Posterior cingulate gyrus (tissue), 11 donors: ENCODE results near the gene TACO1.

Source experiments
- DNase-seq, 10 donors: peaks; one replicate each; pipeline versions ENCODE4 v3.0.0 to v3.0.0-alpha.2; 2020 to 2021; ENCODE audit warnings: mixed read lengths in 3 of 10
- intact Hi-C: fragments of 100-400 bp; cut with DNase I; formaldehyde crosslinking; loops from one replicate; pipeline ENCODE4 v1.15.1; 2023

TACO1 gene

DNA sequence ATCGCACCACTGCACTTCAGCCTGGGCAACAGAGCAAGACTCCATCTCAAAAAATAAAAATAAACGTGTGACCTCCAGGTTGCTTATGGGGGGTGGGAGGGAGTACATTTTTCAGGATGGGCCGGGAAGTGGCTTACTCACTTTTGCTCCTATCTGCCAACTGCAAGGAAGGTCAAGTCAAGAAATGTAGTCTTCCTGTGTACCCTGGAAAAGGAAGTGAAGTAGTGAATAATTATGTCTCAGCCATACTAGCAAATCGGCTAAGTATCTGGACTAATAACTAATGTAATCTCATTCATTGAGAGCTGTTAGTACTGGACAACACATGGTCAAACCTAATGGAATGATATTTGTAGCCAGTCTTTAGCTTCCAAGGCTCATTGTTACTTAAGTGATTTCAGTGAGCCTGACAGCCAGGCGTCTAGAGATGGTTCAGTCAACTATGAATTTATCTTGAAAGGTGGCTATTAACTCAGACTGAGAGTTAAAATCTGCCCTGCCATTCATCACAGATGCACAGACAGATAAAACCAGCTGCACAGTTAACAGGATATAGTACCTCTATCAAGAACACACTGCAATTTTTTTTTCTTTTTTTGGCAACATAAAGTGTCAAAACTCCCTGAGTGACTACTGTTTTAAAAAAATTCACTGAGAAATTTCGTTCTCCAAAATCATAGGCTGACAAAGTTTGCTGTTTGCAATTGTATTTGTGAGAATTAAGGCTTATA, 3.7 kb upstream of the TACO1 start:
- intact Hi-C loops, result no loop called here
- no peak for DNase-seq

DNA sequence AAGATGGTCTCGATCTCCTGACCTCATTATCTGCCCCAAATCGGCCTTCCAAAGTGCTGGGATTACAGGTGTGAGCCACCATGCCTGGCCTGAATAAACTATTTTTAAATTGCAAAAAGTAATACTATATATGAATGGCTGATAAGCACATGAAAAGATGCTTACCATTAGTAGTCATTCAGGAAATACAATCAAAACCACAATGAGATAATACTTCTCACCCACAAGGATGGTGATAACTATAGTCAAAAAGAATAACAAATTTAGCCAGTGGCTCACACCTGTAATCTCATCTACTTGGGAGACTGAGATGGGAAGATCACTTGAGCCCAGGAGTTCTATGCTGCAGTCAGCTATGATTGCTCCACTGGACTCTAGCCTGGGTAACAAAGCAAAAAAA, 2.4 kb upstream of the TACO1 start:
- intact Hi-C loops, result no loop called here
- no peak for DNase-seq

DNA sequence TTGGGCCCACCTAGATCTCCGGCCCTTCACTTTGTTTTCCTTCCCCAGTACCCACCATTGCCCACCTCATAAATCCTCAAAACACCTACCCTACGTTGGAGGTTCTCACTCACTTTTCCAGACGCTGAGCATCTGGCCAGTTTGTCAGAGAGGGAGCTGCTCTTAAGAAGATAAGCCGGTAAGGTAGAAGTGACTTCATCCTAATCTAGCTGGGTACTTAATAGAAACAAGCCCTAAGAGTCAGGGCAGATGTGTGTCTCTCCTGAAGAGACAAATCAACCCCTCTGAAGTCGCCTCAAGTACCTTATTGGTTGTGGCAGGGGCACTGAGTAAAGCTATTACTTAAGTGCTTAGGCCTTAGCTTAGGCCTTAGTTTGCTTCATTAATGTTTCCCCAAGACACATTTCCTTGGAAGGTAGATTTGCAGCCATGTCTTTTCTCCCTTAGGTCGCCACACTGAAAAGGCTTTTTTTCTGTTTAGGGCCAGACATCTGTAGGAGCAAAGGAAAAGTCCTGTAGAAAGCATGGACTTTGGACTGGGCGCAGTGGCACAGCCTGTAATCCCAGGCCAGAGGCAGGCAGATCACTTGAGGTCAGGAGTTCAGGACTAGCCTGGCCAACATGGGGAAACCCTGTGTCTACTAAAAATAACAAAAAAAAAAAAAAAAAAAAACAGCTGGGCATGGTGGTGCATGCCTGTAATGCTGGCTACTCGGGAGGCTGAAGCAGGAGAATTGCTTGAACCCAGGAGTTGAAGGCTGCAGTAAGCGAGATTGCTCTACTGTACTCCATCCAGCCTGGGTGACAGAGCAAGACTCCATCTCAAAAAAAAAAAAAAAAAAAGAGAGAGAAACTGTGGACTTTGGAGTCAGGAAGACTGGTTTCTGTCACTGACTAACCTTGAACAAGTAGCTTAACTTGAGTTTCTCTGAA, 1.0 kb downstream of the TACO1 start:
- intact Hi-C loops, result no loop called here
- DNase-seq, result no peak

DNA sequence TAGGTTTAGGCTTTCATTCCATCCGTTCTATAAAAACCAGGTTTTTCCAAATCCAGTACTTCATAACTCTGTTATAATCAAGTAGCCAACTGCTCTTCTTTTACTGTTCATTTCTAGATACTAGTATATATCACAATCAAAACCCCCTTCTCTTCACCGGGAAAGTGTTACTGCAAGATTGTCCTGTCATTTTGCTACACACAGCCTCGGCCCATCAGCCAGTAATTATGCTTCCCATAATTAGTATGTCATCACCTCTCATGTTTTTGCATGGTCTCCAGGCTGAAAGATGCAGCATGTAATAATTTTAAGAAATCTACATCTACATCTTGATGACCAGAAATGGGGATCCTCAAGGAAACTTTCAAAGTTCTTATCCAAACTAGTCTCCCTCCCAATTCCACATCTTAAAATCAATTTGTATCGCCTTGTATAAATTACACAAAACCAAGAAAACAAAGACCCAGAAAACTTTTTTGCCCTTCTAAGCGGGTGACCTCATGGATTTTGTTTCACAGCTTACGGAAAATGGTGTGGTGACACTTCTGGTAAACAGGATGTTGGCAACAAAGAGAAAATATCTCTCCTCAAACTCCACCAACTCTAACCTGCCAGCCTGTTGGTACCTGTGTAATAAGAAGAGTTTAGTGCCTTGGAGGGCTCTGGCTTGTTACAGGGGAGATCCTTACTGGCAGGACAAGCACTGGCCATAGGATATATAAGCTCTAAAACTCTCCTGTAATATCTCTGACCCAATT, 9.3 kb downstream of the TACO1 start:
- intact Hi-C loops, result no loop called here
- no peak for DNase-seq

DNA sequence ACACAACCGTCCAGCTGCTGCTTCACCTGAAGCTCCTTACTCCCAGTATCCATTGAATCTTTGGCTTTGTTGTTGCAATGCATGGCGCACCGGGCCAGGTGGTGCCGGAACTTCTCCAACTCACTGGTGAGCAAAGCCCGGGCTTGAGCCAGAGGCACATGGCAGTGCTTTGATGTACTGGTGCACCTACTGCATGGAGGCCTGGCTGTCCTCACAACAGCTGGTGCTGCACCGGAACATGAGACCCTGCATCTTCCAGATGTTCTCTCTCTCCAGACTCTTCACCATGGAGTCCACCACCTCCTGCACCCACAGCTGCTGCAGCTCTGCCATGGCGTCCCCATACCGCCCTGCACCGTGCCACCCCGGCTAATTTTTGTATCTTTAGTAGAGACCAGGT, 10.2 kb downstream of the TACO1 start:
- DNase-seq, result no peak
- intact Hi-C loops, result no loop called here

DNA sequence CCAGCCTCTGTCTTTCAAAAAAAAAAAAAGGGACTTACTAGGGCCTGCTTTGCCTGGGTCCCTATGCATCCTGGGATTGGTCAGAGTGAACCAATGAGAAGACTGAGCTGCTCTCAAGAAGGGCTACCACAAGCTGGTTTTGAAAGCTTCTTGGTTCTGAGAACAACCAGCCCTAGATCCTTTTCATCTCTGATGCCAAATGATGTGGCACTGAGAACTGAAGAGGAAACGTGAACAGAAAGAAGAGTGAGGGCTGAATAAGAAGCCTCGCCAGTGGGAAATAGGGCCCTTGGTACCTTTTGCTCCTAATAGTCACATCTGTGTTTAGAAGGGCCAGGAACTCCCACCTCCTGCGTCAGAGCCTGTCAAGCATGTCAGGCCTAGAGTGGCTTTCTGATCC, 10.7 kb downstream of the TACO1 start:
- intact Hi-C loops, result no loop called here
- DNase-seq, result no peak

DNA sequence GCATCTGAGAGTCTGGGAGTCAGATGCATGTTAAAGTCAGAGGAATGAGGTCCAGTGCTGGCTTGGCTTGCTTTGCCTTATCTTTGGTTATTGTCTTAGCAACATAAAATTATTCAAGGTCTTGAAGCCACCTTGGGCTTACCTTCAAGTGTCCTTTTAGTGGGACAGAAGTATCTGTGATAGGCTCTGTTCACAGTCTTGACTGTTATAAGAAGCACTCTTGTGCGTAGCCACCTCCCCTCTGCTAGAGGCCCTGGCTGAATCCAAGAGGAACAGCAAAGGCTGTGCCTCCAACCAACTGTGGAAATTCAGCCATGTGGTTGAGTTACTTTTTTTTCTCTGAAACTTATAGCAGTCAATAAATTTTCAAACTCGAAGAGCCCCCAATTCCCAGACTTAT, 13.0 kb downstream of the TACO1 start:
- no peak for DNase-seq
- intact Hi-C loops, result no loop called here

DNA sequence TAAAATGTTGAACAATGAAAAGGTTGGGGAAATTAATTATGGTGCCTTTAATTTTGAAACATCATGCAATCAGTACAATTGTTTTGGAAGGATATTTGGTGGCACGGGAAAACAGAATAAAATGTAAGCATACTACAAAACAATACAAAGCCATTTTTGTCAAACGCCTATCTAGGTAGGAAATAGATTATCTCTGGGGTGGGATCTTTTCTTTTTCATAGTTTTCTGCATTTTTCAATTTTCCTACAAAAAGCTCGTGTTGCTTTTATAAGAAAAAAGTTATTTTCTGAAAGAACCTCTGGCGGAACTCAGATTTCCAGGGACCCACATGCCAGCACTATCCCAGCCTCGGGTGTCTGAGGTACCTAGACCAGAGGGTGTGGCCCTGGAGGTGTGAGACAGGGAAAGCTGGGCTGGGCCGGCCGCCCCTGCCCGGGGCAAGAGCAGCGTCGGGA, 20.6 kb downstream of the TACO1 start:
- intact Hi-C loops, result loop anchor here (5.0 to 10.0 kb wide), 4 partner anchors 69 to 221 kb away; partner anchors contain the start of genes CCDC47, DCAF7, DDX42 and SMARCD2
- no peak for DNase-seq

DNA sequence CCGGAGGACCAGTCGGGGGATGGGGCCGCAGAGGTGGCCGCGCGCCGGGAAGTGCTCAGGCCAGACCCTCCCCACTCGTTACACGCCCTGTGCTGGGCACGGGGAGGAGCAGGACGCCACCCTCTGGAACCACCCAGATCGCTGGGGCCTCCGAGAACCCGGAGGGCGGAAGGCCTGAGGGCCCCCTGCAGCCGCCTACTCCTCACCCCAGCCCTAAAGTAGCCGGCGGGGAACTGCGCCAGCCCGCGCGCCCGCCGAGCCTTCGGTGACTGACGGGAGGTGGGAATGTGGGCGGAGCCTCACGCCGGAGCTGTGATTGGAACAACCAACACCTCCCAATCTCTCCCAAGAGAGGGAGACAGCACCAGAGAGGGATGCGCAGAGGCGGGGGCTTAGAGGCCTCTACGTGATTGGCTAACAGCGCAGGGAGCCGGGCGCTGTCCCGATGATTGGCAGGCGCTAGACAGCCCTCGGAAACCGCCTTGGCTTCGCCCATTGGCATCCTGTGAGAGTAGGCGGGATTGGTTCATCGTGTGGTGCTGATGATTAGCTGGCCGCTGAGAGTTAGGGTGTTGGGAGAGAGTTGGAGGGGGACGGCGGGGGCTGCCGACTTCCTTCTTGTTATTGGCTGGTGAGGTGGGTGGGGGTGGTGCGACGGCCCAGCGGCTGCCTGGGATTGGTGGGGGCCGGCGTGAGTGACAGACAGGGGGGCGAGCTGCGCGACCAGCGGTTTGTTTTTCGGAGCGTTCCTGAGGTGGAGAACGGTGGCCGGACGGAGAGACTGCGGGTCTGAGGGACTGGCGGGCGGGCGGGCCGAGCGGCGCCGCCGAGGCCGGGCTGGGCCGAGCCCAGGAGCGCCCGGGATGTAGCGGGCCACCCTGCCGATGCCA, 21.2 kb downstream of the TACO1 start, which contains the start of gene MAP3K3:
MAP3K3 (plus strand) TSS at position 734 of the 890 bp plus-strand sequence. CDS start 343 bp downstream, outside the sequence.
- intact Hi-C loops, result loop anchor here (5.0 to 10.0 kb wide), 4 partner anchors 70 to 220 kb away; partner anchors contain the start of genes CCDC47, DCAF7, DDX42 and SMARCD2
- DNase-seq, result peak; percentile 99 to 100 (median 100)

DNA sequence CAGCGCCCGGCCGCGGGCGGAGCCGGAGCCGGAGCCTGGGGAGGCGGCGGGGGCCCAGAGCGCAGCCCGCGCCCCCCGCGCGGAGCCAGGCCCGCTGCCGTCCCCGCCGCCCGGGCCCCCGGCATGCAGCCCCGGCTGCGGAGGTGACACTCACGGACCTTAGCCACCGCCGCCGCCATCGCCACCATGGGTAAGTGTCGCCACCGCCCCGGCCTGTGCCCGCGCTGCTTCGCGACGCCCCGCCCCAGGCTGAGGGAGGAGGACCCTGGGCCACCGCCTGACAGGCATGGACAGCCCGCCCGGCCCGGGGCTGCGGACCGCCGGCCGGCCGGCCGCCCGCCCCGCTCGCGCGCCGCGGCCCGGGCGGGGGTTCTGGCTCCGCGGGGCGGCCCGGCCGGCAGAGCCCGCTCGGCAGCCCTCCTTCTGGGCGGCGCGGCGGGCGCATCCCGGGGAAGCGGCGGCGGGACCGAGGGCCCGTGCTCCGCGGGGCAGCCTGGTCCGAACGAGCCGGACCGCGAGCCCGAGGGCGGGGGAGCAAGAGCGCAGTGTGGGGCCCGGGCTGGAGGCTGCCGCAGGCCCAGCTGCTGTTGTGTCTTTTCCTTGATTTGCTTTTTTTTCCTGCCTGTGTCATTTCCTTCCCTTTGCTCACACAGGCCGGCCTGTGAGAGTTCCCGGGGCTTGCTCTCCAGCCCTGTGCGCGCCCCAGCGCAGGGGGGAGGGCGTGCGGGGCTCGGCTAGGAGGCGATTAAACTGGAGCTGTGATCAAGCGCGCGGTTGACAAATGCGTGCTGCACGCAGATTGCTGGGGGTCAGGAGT, 22.1 kb downstream of the TACO1 start:
- intact Hi-C loops, result loop anchor here (5.0 to 10.0 kb wide), 4 partner anchors 70 to 220 kb away; partner anchors contain the start of genes CCDC47, DCAF7, DDX42 and SMARCD2
- peak; percentile 36 to 94 (median 52) for DNase-seq

DNA sequence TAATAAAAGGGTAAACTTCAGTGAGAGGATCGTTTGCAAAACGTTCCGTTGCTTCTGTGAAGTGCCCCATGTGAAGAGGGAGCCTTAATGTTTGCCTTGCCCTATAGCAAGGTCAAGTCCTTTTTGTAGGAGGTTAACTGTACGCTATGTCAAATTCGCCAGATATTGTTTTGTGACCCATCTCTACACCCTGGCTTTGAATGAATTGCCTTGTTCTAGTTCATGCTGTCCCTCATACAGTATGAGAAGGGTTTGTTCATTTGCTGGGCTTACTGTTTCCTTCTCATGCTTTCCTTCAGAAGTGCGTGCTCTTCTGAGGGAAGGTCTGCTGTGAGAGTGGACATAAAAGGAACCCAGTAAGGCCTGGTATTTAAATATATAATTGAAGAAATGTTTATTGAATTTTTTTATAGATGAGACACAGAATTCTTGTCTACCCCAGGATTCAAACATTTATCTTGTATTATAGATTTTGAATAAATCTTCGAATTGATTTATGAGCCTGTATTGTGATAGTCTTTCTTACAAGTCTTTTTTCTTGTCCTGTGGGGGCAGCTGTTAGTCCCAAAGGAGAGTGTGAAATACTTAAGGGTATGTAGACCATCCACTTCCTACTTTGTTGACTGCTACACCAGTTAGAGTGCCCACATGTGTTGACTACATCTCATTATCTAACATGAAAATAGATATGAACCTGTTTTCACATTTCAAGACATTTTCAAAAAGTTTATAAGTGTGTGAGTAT, 23.3 kb downstream of the TACO1 start:
- intact Hi-C loops, result loop anchor here (5.0 to 10.0 kb wide), 4 partner anchors 72 to 218 kb away; partner anchors contain the start of genes CCDC47, DCAF7, DDX42 and SMARCD2
- DNase-seq, result no peak

DNA sequence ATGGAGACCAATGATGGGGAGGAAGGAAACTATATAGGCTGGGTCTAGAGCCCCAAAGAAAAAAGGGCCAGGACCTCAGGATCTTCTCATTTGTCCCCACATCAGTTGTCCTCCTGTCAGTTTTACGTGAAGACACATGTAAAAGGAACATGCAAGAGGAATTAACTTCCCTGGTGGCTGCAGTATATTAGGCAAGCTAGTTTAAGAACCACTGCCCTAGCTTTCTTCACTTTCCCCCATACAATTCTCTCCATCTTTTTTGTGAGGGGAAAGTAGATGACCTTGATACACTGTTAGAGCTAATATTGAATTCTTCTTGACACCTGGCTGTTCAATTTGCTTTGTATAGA, 23.8 kb downstream of the TACO1 start:
- no peak for DNase-seq
- intact Hi-C loops, result loop anchor here (5.0 to 10.0 kb wide), 4 partner anchors 72 to 218 kb away; partner anchors contain the start of genes CCDC47, DCAF7, DDX42 and SMARCD2

DNA sequence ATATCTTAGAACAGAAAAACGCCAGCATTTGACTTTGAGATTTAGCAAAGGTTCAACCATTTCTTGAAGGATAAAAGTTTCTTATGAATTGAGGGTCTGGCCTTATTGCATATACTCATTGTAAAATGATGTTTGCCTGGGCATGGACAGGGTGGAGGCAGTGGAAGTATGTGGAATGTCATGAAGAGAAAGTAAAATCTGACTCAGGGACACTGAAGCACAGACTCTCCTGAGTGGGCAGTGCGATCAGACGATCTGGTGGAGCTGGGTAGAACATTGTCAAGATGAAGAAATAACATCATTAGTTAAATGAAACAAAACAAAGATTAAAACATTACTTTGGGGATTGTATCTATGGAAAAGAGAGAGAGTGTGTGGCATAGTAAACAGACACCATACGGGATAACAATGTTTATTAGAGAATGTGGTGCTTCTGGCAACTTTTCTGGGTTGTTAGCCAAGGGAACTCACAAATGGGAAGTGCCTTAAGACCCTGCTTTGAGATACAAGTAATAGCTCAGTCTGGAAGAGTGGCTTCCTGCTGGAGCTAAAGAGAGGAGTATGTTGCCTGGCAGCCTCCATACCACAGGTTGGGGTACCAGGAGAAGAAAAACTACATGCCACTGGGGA, 26.0 kb downstream of the TACO1 start:
- intact Hi-C loops, result loop anchor here (10.0 kb wide), 1 partner anchor 148 kb away; the partner anchor contains the start of genes CCDC47 and DDX42
- DNase-seq, result no peak

DNA sequence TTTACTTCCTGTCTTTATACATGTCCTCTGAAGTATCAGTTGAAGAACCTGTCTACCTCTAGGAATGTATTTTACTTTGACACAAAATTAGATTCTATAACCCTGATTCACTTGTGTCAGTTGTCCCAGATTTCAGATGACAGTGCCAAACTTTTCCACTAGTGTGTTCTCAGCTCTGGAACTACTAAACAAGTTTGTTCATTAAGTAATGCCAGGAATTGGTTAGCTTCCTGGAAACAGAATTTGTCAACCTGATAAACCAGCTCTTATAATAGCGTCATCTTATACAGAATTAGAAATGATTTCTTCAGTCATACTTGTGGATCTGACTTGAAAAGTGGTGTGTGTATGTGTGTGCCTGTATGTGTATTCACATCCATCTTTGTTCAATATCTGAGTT, 28.9 kb downstream of the TACO1 start:
- intact Hi-C loops, result loop anchor here (10.0 kb wide), 1 partner anchor 145 kb away; the partner anchor contains the start of genes CCDC47 and DDX42
- DNase-seq, result no peak

DNA sequence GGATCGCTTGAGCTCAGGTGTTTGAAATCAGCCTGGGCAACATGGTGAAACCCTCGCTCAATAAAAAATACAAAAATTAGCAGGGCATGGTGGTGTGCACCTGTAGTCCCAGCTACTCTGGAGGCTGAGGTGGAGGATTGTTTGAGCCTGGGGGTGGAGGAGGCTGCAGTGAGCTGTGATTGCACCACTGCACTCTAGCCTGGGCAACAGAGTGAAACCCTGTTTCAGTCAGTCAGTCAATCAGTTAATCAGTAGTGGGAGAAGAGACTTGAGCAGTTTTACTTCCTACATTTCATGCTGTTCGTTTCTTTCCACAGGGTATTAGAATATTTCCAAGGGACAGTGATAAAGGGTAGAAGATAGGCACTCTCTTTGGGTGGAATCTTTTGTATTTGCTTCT, 30.4 kb downstream of the TACO1 start:
- DNase-seq, result no peak
- intact Hi-C loops, result no loop called here

DNA sequence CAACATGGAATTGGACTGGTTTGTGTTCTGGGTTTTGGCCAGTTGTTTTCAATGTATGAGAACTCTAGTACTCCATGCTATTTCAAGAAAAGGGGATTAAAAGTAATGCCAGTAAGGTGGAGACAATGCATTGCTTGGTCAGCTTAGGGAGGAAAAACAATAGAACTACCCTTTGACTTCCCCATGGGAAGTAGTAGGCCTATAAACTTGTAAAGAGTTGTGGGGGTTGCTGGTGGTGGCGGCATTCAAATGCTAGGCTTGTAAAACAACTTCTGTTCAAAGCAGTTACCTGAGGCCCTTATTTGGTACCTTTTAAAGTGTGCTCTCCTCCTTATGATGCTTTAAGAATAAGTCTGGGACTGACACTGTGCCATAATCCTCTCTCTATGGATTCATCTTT, 30.9 kb downstream of the TACO1 start:
- intact Hi-C loops, result no loop called here

DNA sequence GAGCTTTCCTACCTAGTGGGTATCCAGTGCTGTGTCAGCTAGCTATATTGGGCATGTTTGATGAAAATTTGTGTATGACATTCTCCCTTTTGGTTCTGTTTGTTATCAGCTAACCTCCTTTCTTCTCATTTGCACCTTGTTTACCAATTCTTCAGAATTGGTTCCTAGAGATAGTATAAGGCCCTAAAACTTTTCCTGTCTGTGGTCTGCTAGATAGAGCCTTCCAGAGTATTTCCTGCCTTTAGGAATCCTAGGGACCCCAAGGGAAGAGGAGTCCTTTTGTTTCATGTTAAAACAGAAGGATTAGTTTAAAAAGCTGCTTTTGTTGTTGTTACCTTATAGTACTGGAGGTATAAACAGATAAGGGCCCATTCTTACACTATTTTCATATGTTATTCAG, 33.0 kb downstream of the TACO1 start:
- no peak for DNase-seq
- intact Hi-C loops, result no loop called here

More for the DNA sequence above, 30.9 kb downstream of the TACO1 start:
- DNase-seq, result no peak
